Measurements from ENCODE around the gene CALHM5. TPM values are rescaled to one million over a fixed set of nuclear protein-coding genes. Genes with fewer than 3 reads are reported as not detected.

The CALHM5 gene
- total RNA-seq, 4 donors from 2014 or later, result 0.27 to 3.8 (median 0.64) TPM; not detected in 1

GRCh38 chr6:116512111-116512559 lies 696 bp downstream of the CALHM5 start:
- Histone ChIP-seq H3K9me3 (no peaks in the 10 kb centered on the region), H3K4me1 (peaks cover 0 to 19% (median 0%) of the 10 kb centered on the region in 4 donors), H3K27me3 (no peaks in the 10 kb centered on the region), H3K36me3 (no peaks in the 10 kb centered on the region), H3K27ac (peak overlapping the region; percentile 77 to 86 (median 81)), H3K4me3 (peak overlapping the region in 3 of 4 donors; percentile 24 to 44 (median 29))
- in situ Hi-C loops (cut with MboI; ENCODE audit: low pct_ligation_motif_present in 1 of 4, low pct_unique_long_range_greater_than_20kb in 1 of 4, low sequenced_read_pairs in 3 of 4), result no loop called here
- no peak for DNase-seq
- WGBS, 2 donors (ENCODE audit: low coverage in 1 of 2), result 48 to 59% methylated on average over 4 of the region's 4 CpGs
- TF ChIP-seq POLR2A (IDR thresholded peaks at IDR 0.05), result no peak
- TF ChIP-seq POLR2AphosphoS5 (IDR thresholded peaks at IDR 0.05), result no peak
- no peak for TF ChIP-seq EP300 (IDR thresholded peaks at IDR 0.05; ENCODE audit: low read depth)
- TF ChIP-seq, protein P1, sequence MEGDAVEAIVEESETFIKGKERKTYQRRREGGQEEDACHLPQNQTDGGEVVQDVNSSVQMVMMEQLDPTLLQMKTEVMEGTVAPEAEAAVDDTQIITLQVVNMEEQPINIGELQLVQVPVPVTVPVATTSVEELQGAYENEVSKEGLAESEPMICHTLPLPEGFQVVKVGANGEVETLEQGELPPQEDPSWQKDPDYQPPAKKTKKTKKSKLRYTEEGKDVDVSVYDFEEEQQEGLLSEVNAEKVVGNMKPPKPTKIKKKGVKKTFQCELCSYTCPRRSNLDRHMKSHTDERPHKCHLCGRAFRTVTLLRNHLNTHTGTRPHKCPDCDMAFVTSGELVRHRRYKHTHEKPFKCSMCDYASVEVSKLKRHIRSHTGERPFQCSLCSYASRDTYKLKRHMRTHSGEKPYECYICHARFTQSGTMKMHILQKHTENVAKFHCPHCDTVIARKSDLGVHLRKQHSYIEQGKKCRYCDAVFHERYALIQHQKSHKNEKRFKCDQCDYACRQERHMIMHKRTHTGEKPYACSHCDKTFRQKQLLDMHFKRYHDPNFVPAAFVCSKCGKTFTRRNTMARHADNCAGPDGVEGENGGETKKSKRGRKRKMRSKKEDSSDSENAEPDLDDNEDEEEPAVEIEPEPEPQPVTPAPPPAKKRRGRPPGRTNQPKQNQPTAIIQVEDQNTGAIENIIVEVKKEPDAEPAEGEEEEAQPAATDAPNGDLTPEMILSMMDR (IDR thresholded peaks at IDR 0.05), result no peak
- intact Hi-C loops (cut with DNase I; ENCODE audit: low total_unique reads), result no loop called here

- H3K27me3 ChIP-seq, result no peaks in the 10 kb centered on the region
- DNase-seq, result no peak
- H3K4me1 ChIP-seq, result peaks cover 0 to 19% (median 0%) of the 10 kb centered on the region in 4 donors
- H3K36me3 ChIP-seq, result no peaks in the 10 kb centered on the region
- H3K9me3 ChIP-seq, result no peaks in the 10 kb centered on the region
- H3K4me3 ChIP-seq, result peak overlapping the region in 2 of 4 donors; percentile 29 to 44
- TF ChIP-seq EP300 (IDR thresholded peaks at IDR 0.05; ENCODE audit: low read depth), result no peak
- in situ Hi-C loops (cut with MboI; ENCODE audit: low pct_ligation_motif_present in 1 of 4, low pct_unique_long_range_greater_than_20kb in 1 of 4, low sequenced_read_pairs in 3 of 4) (no loop called here), intact Hi-C loops (cut with DNase I; ENCODE audit: low total_unique reads) (no loop called here)
- peak overlapping the region; percentile 77 to 86 (median 81) for H3K27ac ChIP-seq
Observed at GRCh38 chr6:116512734-116513133, 1.3 kb downstream of the CALHM5 start.

- DNase-seq, result no peak
- no peak overlapping the region for H3K27ac ChIP-seq
- peak overlapping the region in 1 of 4 donors; percentile 29 for H3K4me3 ChIP-seq
Observed at GRCh38 chr6:116513224-116513875, 1.9 kb downstream of the CALHM5 start.

DNA sequence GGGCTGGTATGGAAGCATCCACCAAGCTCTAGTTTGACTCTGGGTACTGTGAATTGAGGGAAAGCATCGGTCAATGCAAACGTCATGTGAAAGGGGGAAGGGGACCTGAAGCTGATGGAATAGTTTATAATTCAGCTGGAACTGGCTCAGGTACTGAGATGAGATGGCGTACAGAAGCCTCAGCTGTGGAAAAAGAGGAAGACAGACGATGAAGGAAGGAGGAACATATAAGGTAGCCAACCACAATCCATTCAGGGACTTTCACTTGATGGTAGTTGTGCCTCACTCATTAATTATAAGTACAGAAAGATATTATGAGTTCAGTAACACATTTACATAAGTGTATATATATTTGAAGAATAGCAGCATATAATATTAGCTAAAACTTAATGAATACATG lies 2.7 kb downstream of the CALHM5 start:
- Histone ChIP-seq H3K4me1 (peaks cover 0 to 19% (median 0%) of the 10 kb centered on the region in 4 donors), H3K9me3 (no peaks in the 10 kb centered on the region), H3K27me3 (no peaks in the 10 kb centered on the region), H3K4me3 (no peak overlapping the region), H3K36me3 (no peaks in the 10 kb centered on the region), H3K27ac (no peak overlapping the region)
- no peak for DNase-seq
- in situ Hi-C loops (cut with MboI; ENCODE audit: low pct_ligation_motif_present in 1 of 4, low pct_unique_long_range_greater_than_20kb in 1 of 4, low sequenced_read_pairs in 3 of 4) (no loop called here), intact Hi-C loops (cut with DNase I; ENCODE audit: low total_unique reads) (no loop called here)
- WGBS, 2 donors (ENCODE audit: low coverage in 1 of 2), result 71 to 79% methylated on average over 2 to 4 of the region's 4 CpGs
- TF ChIP-seq EP300 (IDR thresholded peaks at IDR 0.05; ENCODE audit: low read depth) (no peak), POLR2A (IDR thresholded peaks at IDR 0.05) (no peak), POLR2AphosphoS5 (IDR thresholded peaks at IDR 0.05) (no peak)
- TF ChIP-seq, protein P1 (IDR thresholded peaks at IDR 0.05), result no peak

More at GRCh38 chr6:116513224-116513875, 1.9 kb downstream of the CALHM5 start:
- intact Hi-C loops (cut with DNase I; ENCODE audit: low total_unique reads) (no loop called here), in situ Hi-C loops (cut with MboI; ENCODE audit: low pct_ligation_motif_present in 1 of 4, low pct_unique_long_range_greater_than_20kb in 1 of 4, low sequenced_read_pairs in 3 of 4) (no loop called here)
- 77 to 81% methylated on average over 2 of the region's 2 CpGs for WGBS, 2 donors (ENCODE audit: low coverage in 1 of 2)
- H3K36me3 ChIP-seq, result no peaks in the 10 kb centered on the region
- no peaks in the 10 kb centered on the region for H3K27me3 ChIP-seq
- H3K4me1 ChIP-seq, result peaks cover 0 to 19% (median 0%) of the 10 kb centered on the region in 4 donors
- no peaks in the 10 kb centered on the region for H3K9me3 ChIP-seq
- TF ChIP-seq EP300 (IDR thresholded peaks at IDR 0.05; ENCODE audit: low read depth) (no peak), POLR2AphosphoS5 (IDR thresholded peaks at IDR 0.05) (no peak), POLR2A (IDR thresholded peaks at IDR 0.05) (no peak)
- TF ChIP-seq, protein P1 (IDR thresholded peaks at IDR 0.05), result no peak
